NT2/D1 (cell line): Measurements from ENCODE around the gene MALAT1.

Source experiments
- DNase-seq: peaks from one replicate; pipeline ENCODE4 v3.0.0-alpha.2; 2011; ENCODE audit warnings: low read depth, low spot score
- H3K27me3 ChIP-seq: 2 replicates; pipeline ENCODE4 v1.6.0; 2011; ENCODE audit warnings: mild to moderate bottlenecking; ENCODE audit not compliant: insufficient read length, insufficient read depth
- H3K36me3 ChIP-seq: 2 replicates; pipeline ENCODE4 v1.6.1; 2011; ENCODE audit warnings: mild to moderate bottlenecking, low read length, mixed read lengths; ENCODE audit not compliant: insufficient read depth, insufficient read length
- H3K4me1 ChIP-seq: 2 replicates; pipeline ENCODE4 v1.5.1; 2011; ENCODE audit not compliant: insufficient read depth, insufficient read length
- H3K4me3 ChIP-seq: 2 replicates; pipeline ENCODE4 v1.5.1; 2011; ENCODE audit warnings: low read depth; ENCODE audit not compliant: insufficient read length
- H3K9ac ChIP-seq: 2 replicates; pipeline ENCODE4 v1.6.0; 2011; ENCODE audit warnings: low read depth; ENCODE audit not compliant: insufficient read length
- H3K9me3 ChIP-seq: 2 replicates; pipeline ENCODE4 v1.5.1; 2011; ENCODE audit warnings: mild to moderate bottlenecking, low read length; ENCODE audit not compliant: insufficient read depth
- SUZ12 ChIP-seq: IDR thresholded peaks from 2 replicates; pipeline ENCODE4 v1.6.1; 2011; ENCODE audit not compliant: insufficient read length, insufficient read depth; ENCODE audit errors: extremely low read depth
- YY1 ChIP-seq: IDR thresholded peaks from 2 replicates; pipeline ENCODE4 v1.6.1; 2011; ENCODE audit not compliant: insufficient read length, insufficient read depth
- ZNF274 ChIP-seq: IDR thresholded peaks from 2 replicates; pipeline ENCODE4 v1.6.1; 2011; ENCODE audit warnings: mild to moderate bottlenecking, low read depth, low read length

MALAT1 gene

DNA sequence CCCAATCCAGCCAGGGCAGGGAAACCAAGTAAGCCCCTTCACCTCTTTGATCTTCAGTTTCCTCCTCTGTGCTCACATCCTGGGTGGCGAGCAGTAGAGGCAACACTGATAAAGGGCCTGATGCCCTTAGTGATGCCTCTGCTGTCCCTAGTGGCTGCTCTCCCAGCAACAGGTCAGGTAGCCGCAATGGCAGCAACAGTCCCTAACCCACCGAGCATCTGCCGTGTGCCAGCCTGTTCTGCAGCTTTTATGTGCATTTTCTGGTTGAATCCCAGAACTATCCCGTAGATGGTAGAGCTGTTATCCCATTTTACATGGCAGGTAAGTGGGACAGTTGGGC, 31.3 kb downstream of the MALAT1 start:
- TF ChIP-seq SUZ12 = no peak
- TF ChIP-seq YY1 = no peak
- TF ChIP-seq ZNF274 = no peak

DNA sequence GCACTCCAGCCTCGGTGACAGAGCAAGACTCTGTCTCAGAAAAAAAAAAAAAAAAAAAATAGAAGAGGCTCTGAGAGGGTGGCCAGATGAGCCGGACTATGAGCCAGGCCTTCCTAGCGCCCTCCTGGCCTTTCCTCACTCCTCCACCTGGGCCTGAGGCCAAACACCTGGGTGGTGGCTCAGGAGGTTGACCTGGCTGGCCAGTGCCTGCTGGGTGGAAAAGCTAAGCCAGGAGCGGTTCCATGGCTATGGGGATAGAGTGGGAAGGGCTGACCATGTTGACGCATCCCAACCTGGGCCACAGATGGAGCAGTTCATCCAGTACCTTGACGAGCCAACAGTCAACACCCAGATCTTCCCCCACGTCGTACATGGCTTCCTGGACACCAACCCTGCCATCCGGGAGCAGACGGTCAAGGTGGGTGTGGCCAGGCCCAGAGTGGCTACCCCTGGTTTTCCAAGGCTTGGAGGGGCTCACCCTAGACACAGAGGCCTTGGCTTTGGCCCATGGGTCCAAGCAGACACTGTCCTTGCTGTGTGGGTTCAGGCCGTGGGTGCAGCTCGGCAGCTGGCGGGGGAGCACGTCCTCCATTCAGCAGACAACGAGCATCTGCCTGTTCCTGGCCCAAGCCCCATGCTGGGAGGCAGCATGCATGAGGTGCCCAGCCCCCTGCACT, 33.7 kb downstream of the MALAT1 start:
- Histone ChIP-seq H3K4me3 (no peak overlapping the region), H3K9ac (no peak overlapping the region), H3K36me3 (peaks cover 87% of the 10 kb centered on the region), H3K9me3 (no peaks in the 10 kb centered on the region), H3K4me1 (peaks cover 6% of the 10 kb centered on the region), H3K27me3 (no peaks in the 10 kb centered on the region)
- no peak for DNase-seq
- TF ChIP-seq YY1 = no peak
- TF ChIP-seq SUZ12 = no peak
- TF ChIP-seq ZNF274 = no peak

More for the DNA sequence above, 31.3 kb downstream of the MALAT1 start:
- DNase-seq = no peak
- Histone ChIP-seq H3K9me3 (no peaks in the 10 kb centered on the region), H3K9ac (no peak overlapping the region), H3K36me3 (peaks cover 85% of the 10 kb centered on the region), H3K4me1 (peaks cover 13% of the 10 kb centered on the region), H3K27me3 (no peaks in the 10 kb centered on the region), H3K4me3 (no peak overlapping the region)

DNA sequence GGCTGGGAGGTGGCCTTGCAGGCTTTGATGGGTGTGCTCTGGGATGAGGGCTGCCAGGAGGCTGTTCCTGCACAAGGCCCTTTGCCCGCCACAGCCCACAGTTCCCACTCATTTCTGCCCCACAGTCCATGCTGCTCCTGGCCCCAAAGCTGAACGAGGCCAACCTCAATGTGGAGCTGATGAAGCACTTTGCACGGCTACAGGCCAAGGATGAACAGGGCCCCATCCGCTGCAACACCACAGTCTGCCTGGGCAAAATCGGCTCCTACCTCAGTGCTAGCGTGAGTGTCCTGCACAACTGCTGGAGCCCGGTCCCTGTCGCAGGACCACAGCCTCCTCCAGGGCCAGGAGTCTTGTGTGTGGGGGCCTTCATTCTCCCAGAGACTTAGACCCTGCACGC, 36.3 kb downstream of the MALAT1 start:
- no peak overlapping the region for H3K9ac ChIP-seq
- peaks cover 88% of the 10 kb centered on the region for H3K36me3 ChIP-seq
- no peaks in the 10 kb centered on the region for H3K27me3 ChIP-seq

DNA sequence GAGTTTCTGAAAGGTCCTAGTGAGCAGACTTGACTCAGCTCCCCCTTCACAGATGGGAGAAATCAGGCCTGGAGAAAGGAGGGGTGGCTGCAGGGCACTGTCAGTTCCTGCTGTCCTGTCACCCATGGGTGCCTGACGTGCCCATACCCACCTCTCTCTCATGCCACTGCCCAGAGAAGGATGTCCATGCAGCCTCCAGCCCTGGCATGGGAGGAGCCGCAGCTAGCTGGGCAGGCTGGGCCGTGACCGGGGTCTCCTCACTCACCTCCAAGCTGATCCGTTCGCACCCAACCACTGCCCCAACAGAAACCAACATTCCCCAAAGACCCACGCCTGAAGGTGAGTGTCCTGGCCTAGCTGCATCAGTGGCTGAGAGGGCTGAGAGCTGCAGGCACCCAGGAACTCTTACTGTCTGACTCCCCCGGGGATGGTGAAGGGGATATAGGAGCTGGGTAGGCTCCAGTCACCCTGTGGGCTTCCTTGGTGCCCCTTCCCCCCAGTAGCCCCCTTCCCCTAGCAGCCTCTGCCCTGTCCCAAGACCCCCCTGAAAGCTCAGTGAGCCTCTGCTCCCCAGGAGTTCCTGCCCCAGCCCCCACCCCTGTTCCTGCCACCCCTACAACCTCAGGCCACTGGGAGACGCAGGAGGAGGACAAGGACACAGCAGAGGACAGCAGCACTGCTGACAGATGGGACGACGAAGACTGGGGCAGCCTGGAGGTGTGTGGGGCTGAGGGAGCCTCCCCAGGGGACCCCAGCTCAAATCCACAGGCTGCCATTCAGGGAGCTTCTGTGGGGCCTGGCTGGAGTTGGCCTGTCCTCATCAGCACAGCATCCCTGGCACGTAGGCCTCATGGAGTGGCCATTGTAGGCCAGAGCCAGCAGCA, 37.8 kb downstream of the MALAT1 start:
- Histone ChIP-seq H3K9me3 (no peaks in the 10 kb centered on the region), H3K27me3 (no peaks in the 10 kb centered on the region), H3K4me3 (no peak overlapping the region), H3K36me3 (peaks cover 72% of the 10 kb centered on the region), H3K9ac (no peak overlapping the region), H3K4me1 (peaks cover 7% of the 10 kb centered on the region)
- DNase-seq = no peak
- TF ChIP-seq SUZ12 = no peak
- no peak for TF ChIP-seq YY1
- no peak for TF ChIP-seq ZNF274

More for the DNA sequence above, 36.3 kb downstream of the MALAT1 start:
- H3K4me1 ChIP-seq = peaks cover 4% of the 10 kb centered on the region
- no peaks in the 10 kb centered on the region for H3K9me3 ChIP-seq
- no peak for TF ChIP-seq ZNF274
- no peak for TF ChIP-seq SUZ12
- no peak for TF ChIP-seq YY1
- DNase-seq = no peak
- H3K4me3 ChIP-seq = no peak overlapping the region

DNA sequence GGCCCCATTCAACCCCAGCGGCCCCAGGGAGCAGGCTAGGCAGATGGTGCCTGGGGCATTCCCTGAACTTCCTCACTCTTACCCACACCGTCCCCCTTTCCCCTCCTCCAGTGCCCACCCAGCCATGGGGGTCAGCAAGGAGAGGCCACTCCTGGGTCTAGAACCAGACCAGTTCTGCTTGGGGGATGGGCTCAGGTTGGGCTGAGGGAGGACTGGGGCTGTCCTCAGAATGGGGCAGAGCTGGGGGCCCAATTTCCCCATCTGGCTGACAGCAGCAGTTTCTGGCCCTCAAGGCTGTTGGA, 38.4 kb downstream of the MALAT1 start:
- peaks cover 68% of the 10 kb centered on the region for H3K36me3 ChIP-seq
- no peak for DNase-seq
- H3K9me3 ChIP-seq = no peaks in the 10 kb centered on the region
- TF ChIP-seq ZNF274 (no peak), SUZ12 (no peak), YY1 (no peak)
- peaks cover 7% of the 10 kb centered on the region for H3K4me1 ChIP-seq
- H3K9ac ChIP-seq = no peak overlapping the region
- H3K4me3 ChIP-seq = no peak overlapping the region
- H3K27me3 ChIP-seq = no peaks in the 10 kb centered on the region

DNA sequence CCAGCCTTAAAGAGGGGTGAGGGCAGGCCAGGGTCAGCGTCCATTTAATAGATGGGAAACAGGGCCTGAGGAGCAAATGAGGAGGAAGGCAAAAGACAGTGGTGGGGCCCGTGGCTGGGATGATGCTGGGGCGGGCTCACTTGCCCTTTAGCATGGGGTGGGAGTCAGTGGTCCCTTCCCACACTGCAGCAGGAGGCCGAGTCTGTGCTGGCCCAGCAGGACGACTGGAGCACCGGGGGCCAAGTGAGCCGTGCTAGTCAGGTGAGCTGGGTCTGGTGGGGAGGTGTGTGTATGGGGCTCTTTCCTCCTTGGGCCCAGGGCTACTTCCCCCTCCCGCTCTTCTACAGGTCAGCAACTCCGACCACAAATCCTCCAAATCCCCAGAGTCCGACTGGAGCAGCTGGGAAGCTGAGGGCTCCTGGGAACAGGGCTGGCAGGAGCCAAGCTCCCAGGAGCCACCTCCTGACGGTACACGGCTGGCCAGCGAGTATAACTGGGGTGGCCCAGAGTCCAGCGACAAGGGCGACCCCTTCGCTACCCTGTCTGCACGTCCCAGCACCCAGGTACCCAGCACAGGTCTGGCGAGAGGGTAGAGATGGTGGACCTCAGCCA, 38.9 kb downstream of the MALAT1 start:
- Histone ChIP-seq H3K27me3 (no peaks in the 10 kb centered on the region), H3K4me1 (peaks cover 7% of the 10 kb centered on the region), H3K9me3 (no peaks in the 10 kb centered on the region), H3K36me3 (peaks cover 63% of the 10 kb centered on the region), H3K9ac (no peak overlapping the region), H3K4me3 (no peak overlapping the region)
- TF ChIP-seq YY1 = no peak
- TF ChIP-seq ZNF274 = no peak
- TF ChIP-seq SUZ12 = no peak
- DNase-seq = no peak

DNA sequence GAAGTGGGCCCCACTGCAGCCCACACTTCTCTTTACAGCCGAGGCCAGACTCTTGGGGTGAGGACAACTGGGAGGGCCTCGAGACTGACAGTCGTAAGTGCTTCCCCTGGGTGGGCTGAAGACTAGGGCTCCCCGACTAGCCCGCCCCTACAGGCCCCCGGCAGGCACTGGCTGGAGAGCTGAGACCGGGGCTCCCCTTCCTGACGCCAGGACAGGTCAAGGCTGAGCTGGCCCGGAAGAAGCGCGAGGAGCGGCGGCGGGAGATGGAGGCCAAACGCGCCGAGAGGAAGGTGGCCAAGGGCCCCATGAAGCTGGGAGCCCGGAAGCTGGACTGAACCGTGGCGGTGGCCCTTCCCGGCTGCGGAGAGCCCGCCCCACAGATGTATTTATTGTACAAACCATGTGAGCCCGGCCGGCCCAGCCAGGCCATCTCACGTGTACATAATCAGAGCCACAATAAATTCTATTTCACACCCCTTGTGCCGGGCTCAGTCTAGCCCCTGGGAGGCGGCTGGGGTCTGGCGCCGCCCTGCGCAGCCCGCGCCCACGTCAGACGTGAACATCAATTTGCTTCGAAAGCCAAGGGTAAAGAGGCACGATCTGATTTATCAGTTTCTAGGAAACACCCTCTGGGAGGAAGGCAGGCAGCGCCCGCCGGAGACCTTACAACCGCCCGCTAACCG, 39.5 kb downstream of the MALAT1 start:
- peaks cover 7% of the 10 kb centered on the region for H3K4me1 ChIP-seq
- TF ChIP-seq ZNF274 = no peak
- TF ChIP-seq SUZ12 = no peak
- no peak for TF ChIP-seq YY1
- no peak for DNase-seq
- no peak overlapping the region for H3K9ac ChIP-seq
- H3K27me3 ChIP-seq = no peaks in the 10 kb centered on the region
- peaks cover 57% of the 10 kb centered on the region for H3K36me3 ChIP-seq
- H3K9me3 ChIP-seq = no peaks in the 10 kb centered on the region
- no peak overlapping the region for H3K4me3 ChIP-seq
